ENCODE data around the gene SLC12A7. TPM values are rescaled to one million over a fixed set of nuclear protein-coding genes. Genes with fewer than 3 reads are reported as not detected.

Gene SLC12A7
- total RNA-seq, 2 donors from 2014 or later = 27.6 to 138 TPM

GRCh38 chr5:1013948-1014301 is 97.9 kb downstream of the SLC12A7 start:
- Histone ChIP-seq H3K27ac (no peak overlapping the region), H3K4me1 (replicated peaks) (peaks cover 13% of the 10 kb centered on the region), H3K4me3 (no peak overlapping the region), H3K9me3 (no peaks in the 10 kb centered on the region), H3K36me3 (no peaks in the 10 kb centered on the region), H3K27me3 (replicated peaks; ENCODE audit: insufficient read depth) (no peaks in the 10 kb centered on the region)
- intact Hi-C loops (cut with DNase I) = no loop called here
- WGBS = 93% methylated on average over 3 of the region's 3 CpGs
- TF ChIP-seq POLR2AphosphoS5 (IDR thresholded peaks at IDR 0.05) (no peak), CTCF (IDR thresholded peaks at IDR 0.05) (no peak), POLR2A (IDR thresholded peaks at IDR 0.05) (no peak)
- DNase-seq (ENCODE audit: low spot score) = no peak

GRCh38 chr5:1013238-1013947 is 98.5 kb downstream of the SLC12A7 start:
- Histone ChIP-seq H3K9me3 (no peaks in the 10 kb centered on the region), H3K4me3 (no peak overlapping the region), H3K36me3 (no peaks in the 10 kb centered on the region), H3K4me1 (replicated peaks) (peaks cover 13% of the 10 kb centered on the region), H3K27me3 (replicated peaks; ENCODE audit: insufficient read depth) (no peaks in the 10 kb centered on the region), H3K27ac (no peak overlapping the region)
- intact Hi-C loops (cut with DNase I) = no loop called here
- TF ChIP-seq POLR2AphosphoS5 (IDR thresholded peaks at IDR 0.05) = no peak
- no peak for TF ChIP-seq CTCF (IDR thresholded peaks at IDR 0.05)
- no peak for TF ChIP-seq POLR2A (IDR thresholded peaks at IDR 0.05)
- 82% methylated on average over 19 of the region's 19 CpGs for whole genome bisulfite sequencing
- no peak for DNase-seq (ENCODE audit: low spot score)

DNA sequence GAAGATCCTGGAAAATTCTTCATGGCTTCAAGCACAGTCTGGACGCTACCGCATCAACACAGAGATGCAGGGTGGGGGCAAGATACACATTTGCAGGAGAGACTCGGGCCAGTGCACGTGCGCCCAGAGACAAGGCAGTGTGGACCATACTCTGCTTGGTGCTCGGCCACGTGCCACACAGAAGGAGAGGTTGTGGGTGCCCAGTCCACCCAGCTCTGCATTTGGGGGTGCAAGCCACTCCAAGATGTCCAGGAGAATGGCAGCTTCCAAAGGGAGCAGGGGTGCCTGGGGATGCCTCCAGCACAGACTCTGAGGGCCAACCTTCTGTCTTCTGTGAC is 99.0 kb downstream of the SLC12A7 start:
- no peaks in the 10 kb centered on the region for H3K27me3 ChIP-seq (replicated peaks; ENCODE audit: insufficient read depth)
- H3K27ac ChIP-seq = no peak overlapping the region
- no peaks in the 10 kb centered on the region for H3K36me3 ChIP-seq
- 95% methylated on average over 7 of the region's 7 CpGs for WGBS
- intact Hi-C loops (cut with DNase I) = no loop called here
- H3K4me1 ChIP-seq (replicated peaks) = peaks cover 13% of the 10 kb centered on the region
- H3K4me3 ChIP-seq = no peak overlapping the region
- H3K9me3 ChIP-seq = no peaks in the 10 kb centered on the region
- DNase-seq (ENCODE audit: low spot score) = no peak
- no peak for TF ChIP-seq CTCF (IDR thresholded peaks at IDR 0.05)
- TF ChIP-seq POLR2A (IDR thresholded peaks at IDR 0.05) = no peak
- no peak for TF ChIP-seq POLR2AphosphoS5 (IDR thresholded peaks at IDR 0.05)

GRCh38 chr5:1012313-1012841 is 99.5 kb downstream of the SLC12A7 start:
- H3K4me3 ChIP-seq = no peak overlapping the region
- no peak overlapping the region for H3K27ac ChIP-seq
- no peaks in the 10 kb centered on the region for H3K36me3 ChIP-seq
- no peaks in the 10 kb centered on the region for H3K9me3 ChIP-seq
- WGBS = 84% methylated on average over 12 of the region's 12 CpGs
- H3K27me3 ChIP-seq (replicated peaks; ENCODE audit: insufficient read depth) = no peaks in the 10 kb centered on the region
- TF ChIP-seq CTCF (IDR thresholded peaks at IDR 0.05) (no peak), POLR2A (IDR thresholded peaks at IDR 0.05) (no peak), POLR2AphosphoS5 (IDR thresholded peaks at IDR 0.05) (no peak)
- peaks cover 13% of the 10 kb centered on the region for H3K4me1 ChIP-seq (replicated peaks)
- no peak for DNase-seq (ENCODE audit: low spot score)
- intact Hi-C loops (cut with DNase I) = no loop called here

DNA sequence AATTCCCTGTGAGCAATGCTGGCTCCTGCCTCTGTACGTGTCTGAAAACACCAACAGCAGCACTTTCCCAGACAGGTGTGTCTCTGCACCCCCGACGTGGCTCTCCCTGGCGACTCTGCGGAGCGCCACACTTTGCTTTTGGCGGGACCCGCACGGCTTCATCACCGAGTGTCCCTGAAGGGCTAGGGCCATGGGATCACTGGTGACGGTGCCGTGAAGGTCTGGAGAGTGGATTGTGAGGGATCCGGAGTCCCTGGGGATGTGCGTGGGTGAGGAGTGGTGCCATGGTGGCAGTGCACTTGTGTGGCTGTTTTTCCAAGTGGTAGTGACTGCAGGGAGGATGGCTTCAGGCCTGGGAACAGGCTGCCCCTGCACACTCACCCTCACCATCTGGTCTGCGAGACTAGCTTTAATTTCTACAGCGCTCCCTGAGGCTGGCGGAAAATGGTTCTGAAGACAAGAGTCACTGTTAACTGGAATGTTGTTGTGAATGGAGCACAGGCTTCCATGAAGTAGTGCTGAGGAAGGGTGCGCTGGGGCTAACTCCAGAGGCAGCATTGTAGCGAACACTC is 100.0 kb downstream of the SLC12A7 start:
- peaks cover 13% of the 10 kb centered on the region for H3K4me1 ChIP-seq (replicated peaks)
- H3K9me3 ChIP-seq = no peaks in the 10 kb centered on the region
- intact Hi-C loops (cut with DNase I) = no loop called here
- H3K27ac ChIP-seq = no peak overlapping the region
- TF ChIP-seq CTCF (IDR thresholded peaks at IDR 0.05) (no peak), POLR2AphosphoS5 (IDR thresholded peaks at IDR 0.05) (no peak)
- H3K36me3 ChIP-seq = no peaks in the 10 kb centered on the region
- WGBS = 90% methylated on average over 19 of the region's 19 CpGs
- H3K4me3 ChIP-seq = no peak overlapping the region
- H3K27me3 ChIP-seq (replicated peaks; ENCODE audit: insufficient read depth) = no peaks in the 10 kb centered on the region
- no peak for DNase-seq (ENCODE audit: low spot score)
